Cardiac muscle cell (in vitro differentiated cells and primary cell): ENCODE measurements around the gene SNAPC4. TPM values are rescaled to one million over a fixed set of nuclear protein-coding genes. Genes with fewer than 3 reads are reported as not detected.

Experiments used
- DNase-seq, 2 donors: peaks; one replicate each; pipeline versions ENCODE4 v3.0.0 to v3.0.0-alpha.2; 2010 to 2017; ENCODE audit warnings: low read depth in 1 of 2, low spot score in 1 of 2
- H3K27ac ChIP-seq: fragments of 200-600 bp; sonication (generic); 2 replicates; pipeline ENCODE4 v1.5.1; 2016
- H3K27me3 ChIP-seq: fragments of 200-600 bp; sonication (generic); 2 replicates; pipeline ENCODE4 v1.6.0; 2016; ENCODE audit warnings: control low read depth
- H3K36me3 ChIP-seq: fragments of 200-600 bp; sonication (generic); 2 replicates; pipeline ENCODE4 v1.5.1; 2016; ENCODE audit warnings: control low read depth
- H3K4me1 ChIP-seq: fragments of 200-600 bp; sonication (generic); 2 replicates; pipeline ENCODE4 v1.8.1; 2017; ENCODE audit warnings: low read depth, mild to moderate bottlenecking, mixed run types
- H3K4me3 ChIP-seq: fragments of 200-600 bp; sonication (generic); 2 replicates; pipeline ENCODE4 v1.5.1; 2016; ENCODE audit warnings: mild to moderate bottlenecking
- H3K9me3 ChIP-seq: fragments of 200-600 bp; sonication (generic); 2 replicates; pipeline ENCODE4 v1.5.1; 2017; ENCODE audit warnings: low read depth, mild to moderate bottlenecking, control low read depth
- CTCF ChIP-seq: IDR thresholded peaks from 2 replicates; pipeline ENCODE4 v1.5.1; 2012; ENCODE audit warnings: low read depth, mild to moderate bottlenecking, low read length
- polyA plus RNA-seq: library from polyadenylated mRNA; unstranded; fragments of >200 nt; fragmentation: Nextera tagmentation; extraction: Ambion mirVana; gene quantifications from 2 replicates; pipeline ENCODE4 v1.2.1, GENCODE V29; 2016
- total RNA-seq: library from RNA; depleted of rRNA; stranded (reverse); fragments of >200 nt; gene quantifications from 2 replicates; pipeline ENCODE4 v1.2.3, GENCODE V29; 2016

Gene SNAPC4
- total RNA-seq (9.6 and 12.7 TPM in 2 replicates), polyA plus RNA-seq (7.7 and 8.7 TPM in 2 replicates)

- DNase-seq: peak; percentile 89 to 94
- TF ChIP-seq CTCF: peak; percentile 80
- Histone ChIP-seq H3K36me3 (peaks cover 12% of the 10 kb centered on the region), H3K27ac (no peak within 1 kb of the TSS), H3K4me3 (peak within 1 kb of the TSS; percentile 95), H3K27me3 (no peaks in the 10 kb centered on the region), H3K9me3 (no peaks in the 10 kb centered on the region), H3K4me1 (no peaks in the 10 kb centered on the region)
These were observed at the start of gene SNAPC4 for GRCh38 chr9:136400038-136400834. SNAPC4 (minus strand) TSS chr9:136400170; CDS start chr9:136398428, 1,742 bp downstream.

- Histone ChIP-seq H3K27ac (no peak overlapping the region), H3K4me3 (no peak overlapping the region), H3K4me1 (no peaks in the 10 kb centered on the region), H3K9me3 (no peaks in the 10 kb centered on the region), H3K27me3 (no peaks in the 10 kb centered on the region), H3K36me3 (peaks cover 44% of the 10 kb centered on the region)
- no peak for TF ChIP-seq CTCF
- no peak for DNase-seq
These were observed 48.7 kb upstream of the SNAPC4 start for GRCh38 chr9:136448655-136449054.

- no peaks in the 10 kb centered on the region for H3K4me1 ChIP-seq
- H3K27me3 ChIP-seq: no peaks in the 10 kb centered on the region
- H3K4me3 ChIP-seq: no peak overlapping the region
- H3K27ac ChIP-seq: no peak overlapping the region
- DNase-seq: no peak
- no peak for TF ChIP-seq CTCF
- peaks cover 50% of the 10 kb centered on the region for H3K36me3 ChIP-seq
- H3K9me3 ChIP-seq: no peaks in the 10 kb centered on the region
These were observed 47.3 kb upstream of the SNAPC4 start for GRCh38 chr9:136447173-136447778.

GRCh38 chr9:136445799-136446198 lies 45.8 kb upstream of the SNAPC4 start:
- Histone ChIP-seq H3K36me3 (peaks cover 55% of the 10 kb centered on the region), H3K4me3 (no peak overlapping the region), H3K4me1 (no peaks in the 10 kb centered on the region), H3K27ac (no peak overlapping the region), H3K27me3 (no peaks in the 10 kb centered on the region), H3K9me3 (no peaks in the 10 kb centered on the region)
- DNase-seq: no peak
- no peak for TF ChIP-seq CTCF

- Histone ChIP-seq H3K36me3 (peaks cover 46% of the 10 kb centered on the region), H3K27me3 (no peaks in the 10 kb centered on the region)
These were observed 44.1 kb upstream of the SNAPC4 start for GRCh38 chr9:136444102-136444501.

More at GRCh38 chr9:136444102-136444501, 44.1 kb upstream of the SNAPC4 start:
- no peak overlapping the region for H3K27ac ChIP-seq
- TF ChIP-seq CTCF: no peak
- no peak overlapping the region for H3K4me3 ChIP-seq
- DNase-seq: no peak
- H3K4me1 ChIP-seq: no peaks in the 10 kb centered on the region
- no peaks in the 10 kb centered on the region for H3K9me3 ChIP-seq
